ENCODE results near the gene BCAS4.

DNA sequence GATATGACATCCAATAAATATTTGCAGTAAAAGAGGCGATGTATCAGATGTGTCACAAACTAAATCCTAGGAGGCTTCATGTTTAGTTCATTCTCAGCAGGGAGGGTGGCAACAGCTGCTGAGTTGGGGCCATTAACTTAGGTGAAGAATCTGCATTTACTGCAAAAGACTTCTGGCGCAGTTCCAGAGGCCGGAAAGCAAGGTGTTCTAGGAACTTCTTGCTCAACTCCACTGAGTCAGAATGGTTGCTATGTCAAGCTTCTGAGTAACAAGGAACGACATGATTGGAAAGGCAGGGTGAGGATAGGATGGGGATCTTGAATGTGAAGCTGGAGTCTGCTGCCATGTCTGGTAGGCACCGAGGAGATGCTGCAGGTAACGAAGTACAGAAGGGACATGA lies 124.7 kb downstream of the BCAS4 start:
- TF ChIP-seq CTBP1 (IDR thresholded peaks at IDR 0.05; ENCODE audit: borderline replicate concordance) (no peak), FOXM1 (IDR thresholded peaks at IDR 0.05; ENCODE audit: borderline replicate concordance) (no peak), HDGF (IDR thresholded peaks at IDR 0.05; ENCODE audit: borderline replicate concordance) (no peak), FOXA1 (IDR thresholded peaks at IDR 0.05) (no peak), BHLHE40 (IDR thresholded peaks at IDR 0.05; ENCODE audit: borderline replicate concordance) (no peak), SP1 (IDR thresholded peaks at IDR 0.05) (no peak), ELF4 (IDR thresholded peaks at IDR 0.05) (no peak), LEF1 (IDR thresholded peaks at IDR 0.05; ENCODE audit: borderline replicate concordance) (no peak), FOXK2 (IDR thresholded peaks at IDR 0.05) (no peak), L3MBTL2 (conservative IDR thresholded peaks at IDR 0.05) (no peak), NFRKB (IDR thresholded peaks at IDR 0.05) (no peak), ARNT (IDR thresholded peaks at IDR 0.05) (no peak)
- TF ChIP-seq, protein P1, sequence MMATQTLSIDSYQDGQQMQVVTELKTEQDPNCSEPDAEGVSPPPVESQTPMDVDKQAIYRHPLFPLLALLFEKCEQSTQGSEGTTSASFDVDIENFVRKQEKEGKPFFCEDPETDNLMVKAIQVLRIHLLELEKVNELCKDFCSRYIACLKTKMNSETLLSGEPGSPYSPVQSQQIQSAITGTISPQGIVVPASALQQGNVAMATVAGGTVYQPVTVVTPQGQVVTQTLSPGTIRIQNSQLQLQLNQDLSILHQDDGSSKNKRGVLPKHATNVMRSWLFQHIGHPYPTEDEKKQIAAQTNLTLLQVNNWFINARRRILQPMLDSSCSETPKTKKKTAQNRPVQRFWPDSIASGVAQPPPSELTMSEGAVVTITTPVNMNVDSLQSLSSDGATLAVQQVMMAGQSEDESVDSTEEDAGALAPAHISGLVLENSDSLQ (IDR thresholded peaks at IDR 0.05) = no peak
